Adrenal gland (tissue), 5 donors: ENCODE data around the gene MUC5B.

ENCODE experiments used
- POLR2A ChIP-seq, 2 donors: fragments of 450-650 bp; IDR thresholded peaks; one replicate each; pipeline ENCODE4 v1.6.1; 2017; ENCODE audit warnings: antibody characterized with exemption in 2 of 2, mild to moderate bottlenecking in 2 of 2, moderate library complexity in 1 of 2
- TF ChIP-seq, protein P1 (sequence below), 6 experiments: fragments of 450-650 bp in 4 of 6; fragments of 200-600 bp in 2 of 6; sonication (generic) in 1 of 6; IDR thresholded peaks; 1 replicate in 5 of 6; 2 replicates in 1 of 6; pipeline versions ENCODE4 v1.5.1 to v1.8.0; 2016 to 2021; ENCODE audit warnings: antibody characterized with exemption in 6 of 6, mild to moderate bottlenecking in 2 of 6, moderate library complexity in 1 of 6
- donor health status: DM: no; HTN: no; CAD: no.

DNA sequence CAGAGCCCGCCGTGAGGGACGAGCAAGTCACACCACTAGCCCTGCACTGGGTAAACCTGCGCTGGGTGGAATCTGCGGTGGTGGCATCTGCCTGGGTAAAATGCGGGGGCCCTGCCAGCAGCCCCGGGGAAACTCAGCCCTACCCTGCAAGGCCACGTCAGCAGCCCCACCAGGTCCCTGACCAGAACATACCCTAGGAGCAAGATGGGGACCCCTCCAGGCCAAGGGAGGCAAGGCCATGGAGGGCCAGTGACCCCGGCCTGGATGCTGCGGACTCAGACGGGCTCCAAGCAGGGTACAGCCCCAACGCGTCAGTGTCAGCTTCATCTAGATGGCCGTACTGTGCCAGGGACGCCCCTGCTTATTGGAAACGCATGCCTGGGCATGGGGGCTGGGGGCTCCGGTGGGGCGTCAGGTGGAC is 60.2 kb downstream of the MUC5B start:
- TF ChIP-seq, protein P1, sequence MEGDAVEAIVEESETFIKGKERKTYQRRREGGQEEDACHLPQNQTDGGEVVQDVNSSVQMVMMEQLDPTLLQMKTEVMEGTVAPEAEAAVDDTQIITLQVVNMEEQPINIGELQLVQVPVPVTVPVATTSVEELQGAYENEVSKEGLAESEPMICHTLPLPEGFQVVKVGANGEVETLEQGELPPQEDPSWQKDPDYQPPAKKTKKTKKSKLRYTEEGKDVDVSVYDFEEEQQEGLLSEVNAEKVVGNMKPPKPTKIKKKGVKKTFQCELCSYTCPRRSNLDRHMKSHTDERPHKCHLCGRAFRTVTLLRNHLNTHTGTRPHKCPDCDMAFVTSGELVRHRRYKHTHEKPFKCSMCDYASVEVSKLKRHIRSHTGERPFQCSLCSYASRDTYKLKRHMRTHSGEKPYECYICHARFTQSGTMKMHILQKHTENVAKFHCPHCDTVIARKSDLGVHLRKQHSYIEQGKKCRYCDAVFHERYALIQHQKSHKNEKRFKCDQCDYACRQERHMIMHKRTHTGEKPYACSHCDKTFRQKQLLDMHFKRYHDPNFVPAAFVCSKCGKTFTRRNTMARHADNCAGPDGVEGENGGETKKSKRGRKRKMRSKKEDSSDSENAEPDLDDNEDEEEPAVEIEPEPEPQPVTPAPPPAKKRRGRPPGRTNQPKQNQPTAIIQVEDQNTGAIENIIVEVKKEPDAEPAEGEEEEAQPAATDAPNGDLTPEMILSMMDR (IDR thresholded peaks at IDR 0.05): no peak
- no peak for TF ChIP-seq POLR2A (IDR thresholded peaks at IDR 0.05)
